K562 treated with DMSO at 1 percent for 12 hours (cell line): ENCODE measurements around the gene UQCRC1. TPM values are rescaled to one million over a fixed set of nuclear protein-coding genes. Genes with fewer than 3 reads are reported as not detected.

Experiments
- total RNA-seq: library from RNA; unstranded; fragments of 300-600 nt; gene quantifications from 2 replicates; pipeline ENCODE4 v1.2.3, GENCODE V29; 2022; ENCODE audit not compliant: insufficient read depth

UQCRC1 gene
- 312 and 325 TPM in 2 replicates for total RNA-seq

GRCh38 chr3:48609088-48610005, at the start of gene UQCRC1:
Gene UQCRC1, minus strand, starts transcription at chr3:48609646. Its CDS starts 26 bp downstream, at chr3:48609620.

GRCh38 chr3:48635222-48636021, 26.0 kb upstream of the UQCRC1 start, which contains the start of gene SLC26A6:
Gene SLC26A6, minus strand, starts transcription at chr3:48635461. Its CDS starts 68 bp downstream, at chr3:48635393.

GRCh38 chr3:48621461-48621869, 12.0 kb upstream of the UQCRC1 start, which contains the start of gene TMEM89:
Gene TMEM89, minus strand, starts transcription at chr3:48621769. Its CDS starts 13 bp downstream, at chr3:48621756.

GRCh38 chr3:48595075-48595525, 14.3 kb downstream of the UQCRC1 start, which contains the start of gene COL7A1:
Gene COL7A1, minus strand, starts transcription at chr3:48595329. Its CDS starts 170 bp downstream, at chr3:48595159.

GRCh38 chr3:48563382-48563918, 46.0 kb downstream of the UQCRC1 start, which contains the start of gene UCN2:
Gene UCN2, minus strand, starts transcription at chr3:48563781. Its CDS starts 657 bp downstream, at chr3:48563124.

GRCh38 chr3:48556796-48557626, 52.4 kb downstream of the UQCRC1 start, which contains the start of gene PFKFB4:
Gene PFKFB4, minus strand, starts transcription at chr3:48556803. Its CDS starts 26 bp downstream, at chr3:48556777.

Other genes with a start within 250 kb of the UQCRC1 start
- not detected in 2 replicates for gene FBXW12, start 237.4 kb downstream of the UQCRC1 start, total RNA-seq
- 3.1 and 19.1 TPM in 2 replicates for gene PLXNB1, start 179.6 kb downstream of the UQCRC1 start, total RNA-seq
- 10.2 and 11.5 TPM in 2 replicates for gene CCDC51, start 169.5 kb downstream of the UQCRC1 start, total RNA-seq
- 184 and 233 TPM in 2 replicates for gene TMA7, start 169.4 kb downstream of the UQCRC1 start, total RNA-seq
- gene ATRIP, start 162.9 kb downstream of the UQCRC1 start, total RNA-seq, result 4.0 and 6.0 TPM in 2 replicates
- gene SHISA5, start 105.5 kb downstream of the UQCRC1 start, total RNA-seq, result 86.7 and 106 TPM in 2 replicates
- gene PFKFB4, start 52.8 kb downstream of the UQCRC1 start, total RNA-seq, result 5.8 and 9.7 TPM in 2 replicates
- not detected in 2 replicates for gene UCN2, start 45.9 kb downstream of the UQCRC1 start, total RNA-seq
- 3.9 and 4.3 TPM in 2 replicates for gene COL7A1, start 14.3 kb downstream of the UQCRC1 start, total RNA-seq
- gene TMEM89, start 12.1 kb upstream of the UQCRC1 start, total RNA-seq, result not detected in 2 replicates
- gene SLC26A6, start 25.8 kb upstream of the UQCRC1 start, total RNA-seq, result 15.4 and 27.2 TPM in 2 replicates
- 1.1 and 1.6 TPM in 2 replicates for gene CELSR3, start 53.2 kb upstream of the UQCRC1 start, total RNA-seq
- 11.4 and 21.2 TPM in 2 replicates for gene NCKIPSD, start 76.3 kb upstream of the UQCRC1 start, total RNA-seq
- gene IP6K2, start 107.6 kb upstream of the UQCRC1 start, total RNA-seq, result 48.6 and 60.0 TPM in 2 replicates
- gene PRKAR2A, start 238.2 kb upstream of the UQCRC1 start, total RNA-seq, result 16.2 and 51.3 TPM in 2 replicates